Caco-2 (cell line): ENCODE results near the gene MIS12. TPM values are rescaled to one million over a fixed set of nuclear protein-coding genes. Genes with fewer than 3 reads are reported as not detected.

Experiments used
- BruUV-seq: library from RNA; stranded (reverse); fragments of 400-500 nt; replicated peaks from 2 replicates; lab custom pipeline; 2021; lab: Mats Ljungman, UMichigan
- CTCF ChIA-PET: fragments of 300-600 bp; sonication (Branson Sonifier 250); formaldehyde crosslinking; loops from one replicate; lab custom pipeline; 2022; ENCODE audit warnings: antibody characterized with exemption; lab: Charles Lee
- POLR2A ChIA-PET: fragments of 300-600 bp; sonication (Branson Sonifier 250); formaldehyde crosslinking; loops from one replicate; lab custom pipeline; 2022; ENCODE audit warnings: antibody characterized with exemption; lab: Charles Lee
- DNase-seq, 2 experiments: peaks; one replicate each; pipeline versions ENCODE4 v3.0.0 to v3.0.0-alpha.2; 2020 to 2022
- H3K27me3 ChIP-seq: replicated peaks from 2 replicates; pipeline ENCODE4 v1.6.0; 2011; ENCODE audit warnings: low read length; ENCODE audit not compliant: control insufficient read depth, insufficient read depth
- H3K36me3 ChIP-seq: 2 replicates; pipeline ENCODE4 v1.5.1; 2011; ENCODE audit warnings: low read length; ENCODE audit not compliant: control insufficient read depth, insufficient read depth
- H3K4me1 ChIP-seq: fragments of 250-450 bp; sonication (Bioruptor Pico); 2 replicates; pipeline ENCODE4 v1.5.1; 2020; ENCODE audit warnings: mild to moderate bottlenecking
- H3K4me3 ChIP-seq: 2 replicates; pipeline ENCODE4 v1.5.1; 2011; ENCODE audit warnings: low read depth, mild to moderate bottlenecking, control low read depth, low read length
- H3K9me3 ChIP-seq: fragments of 250-450 bp; sonication (Bioruptor Pico); 2 replicates; pipeline ENCODE4 v1.5.1; 2020; ENCODE audit warnings: mild to moderate bottlenecking, moderate library complexity
- H3K27ac Mint-ChIP-seq: one replicate; pipeline ENCODE4 v1.8.0; 2022; ENCODE audit warnings: mixed read lengths; ENCODE audit not compliant: unreplicated experiment
- H3K27me3 Mint-ChIP-seq: one replicate; pipeline ENCODE4 v1.8.0; 2022; ENCODE audit warnings: mixed read lengths; ENCODE audit not compliant: insufficient read depth, unreplicated experiment
- H3K36me3 Mint-ChIP-seq: one replicate; pipeline ENCODE4 v1.8.0; 2022; ENCODE audit warnings: mild to moderate bottlenecking, mixed read lengths; ENCODE audit not compliant: insufficient read depth, unreplicated experiment
- H3K4me1 Mint-ChIP-seq: one replicate; pipeline ENCODE4 v1.8.0; 2022; ENCODE audit warnings: low read depth, mixed read lengths; ENCODE audit not compliant: unreplicated experiment
- H3K4me3 Mint-ChIP-seq: one replicate; pipeline ENCODE4 v1.8.0; 2022; ENCODE audit warnings: mild to moderate bottlenecking, moderate library complexity, mixed read lengths; ENCODE audit not compliant: unreplicated experiment
- H3K9me3 Mint-ChIP-seq: one replicate; pipeline ENCODE4 v1.8.0; 2022; ENCODE audit warnings: mixed read lengths; ENCODE audit not compliant: unreplicated experiment
- intact Hi-C: fragments of 100-400 bp; cut with micrococcal nuclease; formaldehyde crosslinking; loops from one replicate; pipeline ENCODE4 v1.10.0; 2022; ENCODE audit not compliant: unreplicated experiment
- total RNA-seq: library from RNA; stranded (reverse); gene quantifications from 2 replicates; pipeline ENCODE4 v1.2.3, GENCODE V29; 2022
- TF ChIP-seq, protein P1 (sequence below), 2 experiments: fragments of 200-600 bp in 1 of 2; IDR thresholded peaks; 1 replicate in 1 of 2; 2 replicates in 1 of 2; pipeline versions ENCODE4 v1.5.1 to v1.8.0; 2011 to 2022; ENCODE audit warnings: antibody characterized with exemption in 1 of 2, control low read depth in 1 of 2, inconsistent platforms in 1 of 2, low read depth in 1 of 2, low read length in 1 of 2, mild to moderate bottlenecking in 1 of 2, moderate library complexity in 1 of 2; ENCODE audit not compliant: insufficient read depth in 1 of 2, severe bottlenecking in 1 of 2, unreplicated experiment in 1 of 2

MIS12 gene
- total RNA-seq, 1 experiment from 2014 or later: 11.7 TPM

DNA sequence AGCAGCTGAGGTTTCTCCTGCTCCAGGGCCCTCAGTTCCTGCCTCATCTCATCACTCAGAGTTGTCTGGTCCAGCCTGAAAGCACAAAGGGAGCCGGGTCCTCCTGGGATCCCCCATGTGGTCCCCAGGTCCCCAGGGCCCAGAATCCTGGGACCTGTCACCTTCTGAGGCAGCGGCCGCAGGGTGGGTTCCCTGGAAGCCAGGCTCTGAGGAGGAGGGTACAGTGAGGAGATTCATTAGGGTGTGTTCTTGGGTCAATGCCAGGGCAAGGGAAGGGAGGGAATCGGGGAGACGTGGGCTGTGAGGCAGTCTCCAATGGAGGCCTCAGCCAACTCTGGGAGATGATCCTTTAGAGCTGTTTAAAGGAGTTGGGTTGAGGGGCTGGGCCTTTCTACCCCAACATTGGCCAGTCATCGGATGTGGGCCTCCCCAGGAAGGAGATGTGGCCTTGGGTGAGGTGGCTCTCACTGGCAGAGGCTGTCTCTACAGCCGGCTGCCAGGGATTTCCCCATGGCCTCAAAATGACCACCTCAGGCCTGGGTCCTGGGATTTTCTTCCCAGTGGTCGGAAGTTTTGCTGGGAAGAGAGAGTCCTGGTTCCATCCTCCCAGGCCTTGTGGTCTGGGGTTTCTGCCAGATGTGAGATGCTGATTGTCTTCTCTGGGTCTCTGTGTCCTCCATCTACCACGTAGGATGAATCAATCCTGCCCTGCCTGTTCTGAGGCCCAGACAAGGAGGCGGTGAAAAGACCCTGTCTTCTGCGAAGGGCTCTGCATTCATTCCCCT, 50.7 kb downstream of the MIS12 start:
- H3K9me3 Mint-ChIP-seq: no peaks in the 10 kb centered on the region
- no peaks in the 10 kb centered on the region for H3K27me3 Mint-ChIP-seq
- H3K4me3 Mint-ChIP-seq: no peak overlapping the region
- no peak overlapping the region for H3K27ac Mint-ChIP-seq
- Histone ChIP-seq H3K36me3 (no peaks in the 10 kb centered on the region), H3K4me1 (no peaks in the 10 kb centered on the region), H3K4me3 (no peak overlapping the region), H3K9me3 (no peaks in the 10 kb centered on the region), H3K27me3 (no peaks in the 10 kb centered on the region)
- no TSS peak for BruUV-seq
- TF ChIP-seq, protein P1, sequence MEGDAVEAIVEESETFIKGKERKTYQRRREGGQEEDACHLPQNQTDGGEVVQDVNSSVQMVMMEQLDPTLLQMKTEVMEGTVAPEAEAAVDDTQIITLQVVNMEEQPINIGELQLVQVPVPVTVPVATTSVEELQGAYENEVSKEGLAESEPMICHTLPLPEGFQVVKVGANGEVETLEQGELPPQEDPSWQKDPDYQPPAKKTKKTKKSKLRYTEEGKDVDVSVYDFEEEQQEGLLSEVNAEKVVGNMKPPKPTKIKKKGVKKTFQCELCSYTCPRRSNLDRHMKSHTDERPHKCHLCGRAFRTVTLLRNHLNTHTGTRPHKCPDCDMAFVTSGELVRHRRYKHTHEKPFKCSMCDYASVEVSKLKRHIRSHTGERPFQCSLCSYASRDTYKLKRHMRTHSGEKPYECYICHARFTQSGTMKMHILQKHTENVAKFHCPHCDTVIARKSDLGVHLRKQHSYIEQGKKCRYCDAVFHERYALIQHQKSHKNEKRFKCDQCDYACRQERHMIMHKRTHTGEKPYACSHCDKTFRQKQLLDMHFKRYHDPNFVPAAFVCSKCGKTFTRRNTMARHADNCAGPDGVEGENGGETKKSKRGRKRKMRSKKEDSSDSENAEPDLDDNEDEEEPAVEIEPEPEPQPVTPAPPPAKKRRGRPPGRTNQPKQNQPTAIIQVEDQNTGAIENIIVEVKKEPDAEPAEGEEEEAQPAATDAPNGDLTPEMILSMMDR (IDR thresholded peaks at IDR 0.05; ENCODE audit: insufficient read depth in 1 of 2, low read depth in 1 of 2, low read length in 1 of 2, severe bottlenecking in 1 of 2, unreplicated experiment in 1 of 2): no peak
- H3K36me3 Mint-ChIP-seq: no peaks in the 10 kb centered on the region
- no peak for DNase-seq
- POLR2A ChIA-PET: no interaction called here
- intact Hi-C loops: no loop called here
- no peaks in the 10 kb centered on the region for H3K4me1 Mint-ChIP-seq
- CTCF ChIA-PET: no interaction called here

DNA sequence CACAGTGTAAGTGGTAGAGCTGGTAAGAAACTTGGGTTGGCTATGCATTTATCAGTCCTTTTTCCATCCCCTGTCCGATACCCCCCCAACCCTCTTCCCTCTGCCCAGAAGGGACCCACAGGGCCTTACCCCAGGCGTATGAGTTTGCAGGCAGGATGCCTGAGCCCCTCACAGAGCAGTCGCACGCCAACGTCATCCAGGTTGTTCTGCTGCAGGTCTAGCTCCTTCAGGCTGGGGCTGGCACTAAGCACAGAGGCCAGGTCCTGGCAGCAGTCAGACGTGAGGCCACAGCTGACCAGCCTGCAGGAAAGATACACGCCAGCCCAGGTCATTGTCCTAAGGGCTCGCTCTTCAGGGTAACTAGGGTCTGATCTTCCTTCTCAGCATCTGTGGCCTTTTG, 52.9 kb downstream of the MIS12 start:
- no peaks in the 10 kb centered on the region for H3K4me1 Mint-ChIP-seq
- no peak for DNase-seq
- H3K9me3 ChIP-seq: no peaks in the 10 kb centered on the region
- H3K27me3 ChIP-seq: no peaks in the 10 kb centered on the region
- no peaks in the 10 kb centered on the region for H3K9me3 Mint-ChIP-seq
- H3K36me3 Mint-ChIP-seq: no peaks in the 10 kb centered on the region
- H3K27me3 Mint-ChIP-seq: peaks cover 6% of the 10 kb centered on the region
- BruUV-seq: no TSS peak
- intact Hi-C loops: no loop called here
- H3K27ac Mint-ChIP-seq: no peak overlapping the region
- H3K4me3 ChIP-seq: no peak overlapping the region
- no peaks in the 10 kb centered on the region for H3K36me3 ChIP-seq
- ChIA-PET CTCF (no interaction called here), POLR2A (no interaction called here)
- H3K4me3 Mint-ChIP-seq: no peak overlapping the region
- TF ChIP-seq, protein P1 (IDR thresholded peaks at IDR 0.05; ENCODE audit: insufficient read depth in 1 of 2, low read depth in 1 of 2, low read length in 1 of 2, severe bottlenecking in 1 of 2, unreplicated experiment in 1 of 2): no peak
- no peaks in the 10 kb centered on the region for H3K4me1 ChIP-seq

DNA sequence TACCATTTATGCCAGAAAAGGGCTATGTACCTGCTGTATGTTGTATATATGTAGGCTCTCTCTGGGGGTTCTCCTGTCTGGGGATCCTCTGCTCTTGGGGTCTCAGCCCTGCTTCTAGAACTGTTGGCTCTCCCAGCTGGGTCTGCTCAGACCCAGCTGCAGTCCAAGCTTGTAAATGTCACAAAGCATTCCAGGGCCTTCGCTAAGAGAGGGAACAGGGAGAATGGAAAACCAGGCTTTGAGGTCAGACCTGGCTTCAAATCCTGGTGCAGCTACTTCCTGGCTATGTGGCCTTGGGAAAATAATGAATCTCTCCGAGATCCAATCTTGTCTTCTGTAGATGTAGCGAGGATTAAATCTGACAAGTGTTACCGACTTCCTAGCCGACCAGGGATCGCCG, 54.0 kb downstream of the MIS12 start:
- ChIA-PET POLR2A (no interaction called here), CTCF (interaction anchor here (0.6 kb wide), 1 partner anchor 602 kb away, joined by 3 read pairs; no protein-coding TSS in a partner anchor)
- no TSS peak for BruUV-seq
- Mint-ChIP-seq H3K36me3 (no peaks in the 10 kb centered on the region), H3K27ac (no peak overlapping the region), H3K4me3 (no peak overlapping the region), H3K27me3 (peaks cover 6% of the 10 kb centered on the region), H3K4me1 (no peaks in the 10 kb centered on the region), H3K9me3 (no peaks in the 10 kb centered on the region)
- no peak for DNase-seq
- Histone ChIP-seq H3K4me3 (no peak overlapping the region), H3K27me3 (no peaks in the 10 kb centered on the region), H3K9me3 (no peaks in the 10 kb centered on the region), H3K36me3 (no peaks in the 10 kb centered on the region), H3K4me1 (no peaks in the 10 kb centered on the region)
- intact Hi-C loops: no loop called here
- TF ChIP-seq, protein P1 (IDR thresholded peaks at IDR 0.05; ENCODE audit: insufficient read depth in 1 of 2, low read depth in 1 of 2, low read length in 1 of 2, severe bottlenecking in 1 of 2, unreplicated experiment in 1 of 2): no peak

Other genes with a start within 250 kb of the MIS12 start
- 21.8 and 22.4 TPM in 2 replicates for gene RABEP1, start 204.3 kb upstream of the MIS12 start, total RNA-seq
- 52.3 and 56.6 TPM in 2 replicates for gene NUP88, start 66.9 kb upstream of the MIS12 start, total RNA-seq
- gene RPAIN, start 66.4 kb upstream of the MIS12 start, total RNA-seq: 30.5 and 36.5 TPM in 2 replicates
- gene C1QBP, start 47.4 kb upstream of the MIS12 start, total RNA-seq: 129 and 149 TPM in 2 replicates
- gene DHX33, start 17.6 kb upstream of the MIS12 start, total RNA-seq: 15.5 and 17.1 TPM in 2 replicates
- gene DERL2, start 388 bp upstream of the MIS12 start, total RNA-seq: 34.1 and 34.9 TPM in 2 replicates
- 0.09 and 0.28 TPM in 2 replicates for gene NLRP1, start 97.9 kb downstream of the MIS12 start, total RNA-seq